CD4-positive, alpha-beta T cell treated with Interferon gamma for 1 hour (primary cell): ENCODE results near the gene NTM.

ENCODE experiments used
- DNase-seq: peaks from one replicate; pipeline ENCODE4 v3.0.0-alpha.2; 2020

The NTM gene

DNA sequence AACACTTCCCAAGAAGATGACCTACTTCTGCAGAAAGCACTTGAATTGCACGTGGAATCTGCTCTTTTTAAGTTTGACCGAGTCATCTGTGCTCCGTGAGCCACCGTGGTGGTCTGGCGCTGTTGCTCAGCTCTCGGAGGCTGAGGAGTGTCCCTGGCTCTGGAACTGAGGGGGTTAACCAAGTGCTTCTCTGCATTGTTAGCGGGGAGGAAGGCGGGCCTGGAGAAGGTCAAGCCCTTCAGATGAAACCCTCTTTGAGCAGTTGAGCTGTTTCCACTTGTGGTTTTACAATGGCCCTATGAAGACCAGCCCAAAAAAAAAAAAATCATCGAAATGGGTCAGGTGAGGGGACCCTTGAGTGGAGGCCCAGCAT is 286.4 kb downstream of the NTM start:
- DNase-seq: no peak

DNA sequence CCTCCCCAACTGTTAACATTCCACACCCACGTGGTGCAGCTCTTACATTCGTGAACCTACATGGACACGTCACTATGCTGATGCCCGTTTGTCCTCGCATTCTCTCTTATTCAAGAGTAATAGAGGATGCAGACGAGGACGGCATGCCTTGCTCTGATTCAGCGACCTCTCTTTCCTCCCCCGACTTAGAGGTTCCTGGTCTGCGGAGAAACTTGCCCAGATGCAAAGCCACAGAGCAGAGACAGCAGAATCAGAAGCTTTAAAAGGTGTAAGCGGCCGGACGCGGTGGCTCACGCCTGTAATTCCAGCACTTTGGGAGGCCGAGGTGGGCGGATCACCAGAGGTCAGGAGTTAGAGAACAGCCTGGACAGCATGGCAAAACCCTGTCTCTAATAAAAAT is 288.0 kb downstream of the NTM start:
- DNase-seq: no peak

DNA sequence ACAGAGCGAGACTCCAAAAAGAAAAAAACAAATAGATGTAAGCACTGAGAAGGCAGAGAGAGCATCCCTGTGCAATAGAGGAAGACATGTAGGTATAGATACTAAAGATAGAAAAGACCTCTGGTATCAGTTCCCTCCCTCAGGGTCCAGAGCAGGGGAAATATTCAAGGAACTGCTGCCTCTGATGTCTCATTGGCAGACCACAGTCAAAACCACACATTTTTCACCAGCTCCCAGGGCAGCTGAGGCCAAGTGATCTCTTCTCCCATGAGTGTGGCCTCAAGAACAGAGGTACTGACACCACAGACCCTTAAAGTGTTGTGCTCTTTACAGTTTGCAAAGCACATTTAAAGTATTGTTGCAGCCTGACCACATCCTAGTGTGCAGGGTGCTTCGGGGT is 288.5 kb downstream of the NTM start:
- DNase-seq: no peak

DNA sequence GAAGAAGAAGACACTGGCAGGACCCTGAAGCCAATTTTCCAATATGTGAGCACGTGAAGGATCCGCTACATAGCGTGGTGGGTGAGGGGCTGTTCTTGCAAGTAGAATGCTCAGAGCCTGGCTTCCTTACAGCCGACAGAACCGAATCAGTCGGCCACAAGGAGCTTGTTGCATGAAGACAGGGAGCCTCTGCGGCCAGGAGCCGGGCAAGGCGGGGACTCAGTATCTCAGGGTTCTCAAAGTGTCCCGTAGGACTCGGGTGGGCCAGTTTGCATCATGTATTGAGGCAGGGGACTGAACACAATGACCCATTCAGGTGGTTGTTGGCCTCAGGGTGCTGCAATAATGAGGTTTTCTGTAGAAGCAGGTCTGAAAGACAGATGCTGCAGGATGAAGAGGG is 289.5 kb downstream of the NTM start:
- DNase-seq: no peak

DNA sequence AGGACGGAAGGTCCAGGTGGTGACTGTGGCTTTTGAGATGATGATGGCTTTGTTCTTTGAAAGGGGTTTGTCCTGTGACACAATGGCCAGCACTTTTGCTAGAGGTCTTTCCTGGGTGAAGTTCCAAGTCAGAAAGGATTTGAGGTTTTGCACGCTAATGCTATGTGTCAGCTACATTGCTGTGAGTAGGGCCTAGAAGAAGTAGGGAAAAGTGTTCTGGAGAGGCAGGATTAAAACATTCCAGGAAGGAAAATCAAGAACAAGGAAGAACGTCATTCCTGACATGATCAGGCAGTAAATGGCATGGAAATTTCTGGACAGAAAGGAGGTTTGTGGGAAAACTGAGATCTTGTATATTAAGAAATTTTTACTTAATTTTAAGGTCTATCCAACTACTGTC is 290.7 kb downstream of the NTM start:
- no peak for DNase-seq

DNA sequence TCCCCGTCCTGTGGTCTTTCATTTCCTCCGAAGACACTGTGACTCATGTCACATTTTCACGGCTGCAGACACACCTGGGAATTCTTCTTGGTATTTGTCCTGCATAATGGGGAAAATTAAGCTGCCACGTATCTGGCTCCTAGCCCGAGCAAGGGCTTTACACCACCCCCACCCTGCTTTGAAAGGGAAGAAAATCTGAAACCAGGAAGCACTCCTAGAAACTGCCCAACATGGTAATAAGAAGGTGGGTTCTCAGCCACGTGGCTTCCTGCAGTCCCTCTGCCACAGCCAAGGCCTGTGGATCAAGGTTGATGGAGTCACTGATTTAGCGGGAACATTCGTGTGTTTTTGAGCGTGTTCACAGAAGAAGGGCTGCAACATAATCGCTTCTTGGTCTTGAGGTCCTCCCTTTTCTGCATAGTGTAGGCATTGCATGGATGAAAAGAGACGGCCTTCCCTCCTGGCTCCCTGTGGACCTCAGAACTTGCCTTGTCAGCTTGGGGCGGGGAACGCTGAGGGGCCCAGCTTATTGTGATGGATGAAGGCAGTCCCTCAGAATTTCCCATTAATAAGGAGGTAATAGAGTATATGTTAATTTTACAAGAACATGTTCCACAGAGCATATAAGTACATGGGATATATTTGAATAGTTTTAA is 292.0 kb downstream of the NTM start:
- no peak for DNase-seq

DNA sequence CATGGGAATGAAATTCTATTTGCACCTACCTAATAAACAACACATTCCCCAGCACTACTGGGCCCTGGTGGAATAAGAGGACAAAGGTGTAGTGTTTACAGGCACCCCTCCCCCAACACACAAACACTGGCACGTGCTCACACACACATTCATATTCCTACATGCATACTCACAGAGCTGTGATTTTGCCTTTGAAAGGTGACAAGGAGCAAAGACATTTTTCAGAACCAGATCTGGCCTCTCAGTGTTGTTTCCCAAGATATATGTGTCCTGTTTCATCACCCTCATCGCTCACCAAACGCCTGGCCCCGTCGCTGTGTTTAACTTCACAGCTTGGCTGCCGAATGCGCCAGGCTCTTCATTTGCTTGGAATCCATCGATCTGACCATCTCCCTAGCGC is 292.6 kb downstream of the NTM start:
- DNase-seq: no peak

DNA sequence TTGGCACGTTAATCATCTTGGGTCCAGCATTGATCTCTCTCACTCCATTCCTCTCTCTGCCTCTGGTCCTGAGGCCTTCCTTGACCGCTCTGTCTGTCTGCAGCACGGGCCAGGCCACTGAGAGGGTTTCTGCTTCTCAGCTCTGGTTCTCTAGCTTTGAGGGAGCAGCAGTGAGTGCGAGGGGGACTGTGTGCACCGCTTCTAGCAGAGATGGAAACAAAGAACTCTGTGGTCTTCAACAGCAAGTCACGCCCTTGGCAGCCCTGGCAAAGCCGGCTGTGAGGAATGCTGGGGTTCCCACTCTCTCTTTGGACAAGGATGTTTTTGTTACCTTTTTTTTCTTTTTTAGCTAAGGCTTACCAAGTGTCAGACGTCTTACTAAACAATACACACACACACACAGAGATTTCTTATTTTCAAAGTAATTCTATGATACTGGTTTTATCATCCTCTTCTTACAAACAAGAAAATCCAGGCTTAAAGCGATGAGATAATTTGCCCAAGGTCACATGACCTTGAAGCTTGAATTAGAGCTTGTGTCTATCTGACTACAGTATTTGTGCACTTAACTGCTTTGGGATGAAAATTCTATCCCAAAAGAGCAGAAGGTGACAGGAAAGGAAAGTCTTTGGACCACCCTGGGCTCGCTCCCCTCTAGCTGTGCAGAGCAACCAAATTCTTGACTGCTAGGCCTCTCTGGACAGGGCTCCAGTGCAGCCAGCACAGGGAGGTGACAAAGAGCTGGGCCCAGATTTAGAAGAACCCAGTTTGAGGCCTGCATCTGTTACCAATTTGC is 293.2 kb downstream of the NTM start:
- DNase-seq: no peak

DNA sequence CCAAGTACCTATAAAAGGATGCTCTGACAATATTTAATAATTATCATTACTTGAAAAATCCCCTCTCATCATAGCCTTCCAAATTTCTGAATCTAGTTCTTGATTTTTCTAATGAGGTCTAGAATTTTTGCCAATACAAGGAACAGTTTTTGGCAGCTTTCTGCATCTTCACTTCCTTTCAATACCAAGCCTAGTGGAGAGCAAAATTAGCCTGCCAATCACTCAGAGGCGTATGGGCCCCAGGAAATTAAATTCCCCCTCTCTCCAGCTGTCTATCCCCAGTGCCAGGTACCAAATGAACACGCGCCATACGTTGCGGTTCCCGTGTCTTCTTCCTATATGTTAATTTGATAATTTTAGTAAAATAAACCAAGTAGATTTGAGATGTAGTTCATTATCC is 293.9 kb downstream of the NTM start:
- no peak for DNase-seq

DNA sequence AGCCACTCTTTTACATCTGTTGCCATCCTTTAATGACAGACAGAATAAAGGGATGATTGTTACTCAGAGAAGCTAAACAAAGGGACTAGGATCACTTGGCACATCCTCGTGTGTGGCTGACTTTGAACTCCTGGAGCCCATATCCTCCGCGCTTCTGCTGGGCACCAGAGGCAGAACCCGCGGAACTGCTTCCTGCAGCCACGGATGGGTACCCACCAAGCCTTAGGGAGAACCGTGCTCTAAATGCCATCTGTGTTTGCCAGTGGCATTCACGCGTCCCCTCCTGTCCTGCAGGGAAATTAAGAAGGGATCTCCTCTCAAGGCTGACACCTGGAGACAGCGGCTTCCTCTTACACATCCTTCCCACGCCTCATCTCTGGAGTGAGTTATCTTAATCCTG is 294.4 kb downstream of the NTM start:
- no peak for DNase-seq

DNA sequence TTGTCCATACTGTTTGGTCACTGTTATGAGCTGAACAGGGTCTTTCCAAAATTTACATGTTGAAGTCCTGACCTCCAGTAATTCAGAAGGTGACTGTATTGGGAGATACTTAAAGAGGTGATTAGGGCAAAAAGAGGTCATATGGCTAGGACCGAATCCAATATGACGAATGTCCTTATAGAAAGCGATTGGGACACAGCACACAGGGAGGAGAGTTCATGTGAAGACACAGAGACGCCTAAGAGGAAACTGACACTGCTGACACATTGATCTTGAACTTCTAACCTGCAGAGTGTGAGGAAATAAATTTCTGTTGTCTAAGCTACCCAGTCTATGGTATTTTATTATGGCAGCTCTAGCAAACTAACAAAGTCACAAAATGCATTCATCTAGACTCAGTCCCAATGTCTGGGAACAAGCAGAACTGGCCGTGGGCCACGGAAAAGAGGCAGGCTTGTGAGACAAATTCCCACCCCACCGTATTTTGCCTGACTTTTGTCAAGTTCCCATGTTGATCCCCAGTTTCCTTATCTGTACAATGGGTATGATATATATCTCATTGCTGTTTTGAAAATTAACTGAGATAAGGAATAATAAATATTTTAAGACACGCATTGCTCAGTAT is 295.0 kb downstream of the NTM start:
- no peak for DNase-seq

DNA sequence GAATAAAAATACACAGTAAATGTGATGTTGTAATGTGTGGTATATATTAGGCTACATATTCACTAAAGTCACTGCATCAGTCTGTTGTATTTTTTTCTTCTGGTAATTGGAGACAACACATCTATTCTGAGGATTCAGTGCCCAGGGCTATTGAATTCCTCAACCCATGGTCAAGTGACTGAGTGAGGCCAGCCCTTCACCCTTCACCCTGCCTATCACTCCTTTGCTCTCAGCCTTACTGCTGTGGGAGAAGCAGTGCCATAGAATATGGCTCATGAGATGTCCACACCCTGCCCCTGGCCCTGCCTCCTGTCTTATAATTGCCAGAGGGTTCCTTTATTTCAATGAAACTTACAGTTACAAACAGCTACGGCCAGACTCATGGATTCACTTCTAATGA is 295.6 kb downstream of the NTM start:
- DNase-seq: no peak

DNA sequence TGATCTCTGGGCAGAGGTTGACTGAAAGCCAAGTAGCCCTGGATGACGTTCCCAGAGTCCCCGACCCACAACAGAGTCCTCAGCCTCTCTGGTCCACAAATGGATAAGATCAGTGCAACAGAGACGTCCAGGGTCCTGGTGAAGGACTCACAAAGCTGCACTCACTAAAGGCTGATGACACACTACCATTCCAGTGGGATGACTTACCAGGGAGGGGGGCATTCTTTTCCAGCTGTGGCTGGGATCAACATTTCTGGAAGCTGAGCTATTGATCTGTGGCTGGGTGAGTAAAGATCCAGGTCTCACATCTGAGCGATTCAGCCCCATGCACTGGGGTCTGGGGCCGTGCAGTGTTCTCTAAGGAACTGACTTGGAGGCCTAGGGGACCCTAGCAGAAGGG is 296.2 kb downstream of the NTM start:
- DNase-seq: no peak

DNA sequence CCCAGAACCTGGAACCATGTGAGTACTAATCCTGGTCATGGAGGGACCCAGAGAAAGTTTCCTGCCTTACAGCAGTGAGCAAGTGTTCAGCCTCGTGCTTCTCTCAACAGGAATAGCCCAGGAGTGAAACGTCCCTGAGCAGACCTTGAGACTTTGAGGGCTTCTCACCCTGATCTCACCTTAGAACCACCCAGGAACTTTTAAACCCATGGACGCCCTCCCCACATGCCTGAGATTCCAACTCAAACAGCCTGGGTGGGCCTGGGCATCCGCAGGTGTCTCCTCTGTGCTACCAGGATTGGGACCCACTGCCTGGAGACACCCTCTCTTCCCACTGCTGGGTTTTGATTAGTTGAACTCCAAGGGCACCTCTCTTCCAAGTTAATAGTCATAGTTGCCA is 297.2 kb downstream of the NTM start:
- no peak for DNase-seq

DNA sequence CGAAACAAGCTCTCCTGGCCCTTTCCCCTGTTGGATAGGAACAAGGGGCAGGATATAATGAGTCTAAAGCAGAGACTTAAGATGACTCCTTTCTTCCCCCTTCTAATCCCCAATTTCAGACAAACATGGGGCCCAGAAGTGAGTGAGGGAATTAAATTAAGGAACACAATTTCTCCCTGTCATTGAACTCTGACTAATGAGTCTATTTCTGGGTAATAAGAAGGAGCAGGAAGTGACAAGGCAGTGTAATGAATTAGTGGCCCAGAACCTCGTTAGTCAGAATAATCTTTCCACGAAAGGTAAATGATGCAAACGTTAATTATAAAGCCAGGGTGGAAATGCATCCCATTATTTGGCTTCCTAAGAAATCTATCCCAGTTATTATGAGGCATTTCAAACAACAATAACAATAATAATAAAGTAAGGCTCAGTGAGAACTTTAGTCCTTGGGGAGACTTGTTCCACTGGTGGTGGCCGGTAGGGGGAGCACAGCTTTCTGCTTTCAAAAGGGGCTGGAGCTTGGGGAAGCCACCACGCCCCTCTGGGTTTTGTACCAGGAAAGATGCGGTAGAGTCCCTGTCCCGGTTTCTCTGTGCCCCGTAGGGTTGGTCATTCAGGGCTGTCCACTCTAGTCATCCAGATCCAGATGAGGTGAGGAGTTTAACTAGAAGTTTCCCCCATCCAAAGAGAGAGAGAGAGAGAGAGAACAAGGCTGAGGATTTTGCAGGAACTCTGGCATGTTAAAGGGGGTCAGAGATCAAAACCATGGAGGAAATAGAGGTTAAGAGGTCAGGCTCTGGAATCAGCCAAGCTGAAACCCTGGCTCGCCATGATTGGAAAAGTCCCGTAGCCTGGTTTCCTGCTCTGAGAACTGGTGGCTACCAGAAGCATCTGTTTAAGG is 298.3 kb downstream of the NTM start:
- DNase-seq: no peak

DNA sequence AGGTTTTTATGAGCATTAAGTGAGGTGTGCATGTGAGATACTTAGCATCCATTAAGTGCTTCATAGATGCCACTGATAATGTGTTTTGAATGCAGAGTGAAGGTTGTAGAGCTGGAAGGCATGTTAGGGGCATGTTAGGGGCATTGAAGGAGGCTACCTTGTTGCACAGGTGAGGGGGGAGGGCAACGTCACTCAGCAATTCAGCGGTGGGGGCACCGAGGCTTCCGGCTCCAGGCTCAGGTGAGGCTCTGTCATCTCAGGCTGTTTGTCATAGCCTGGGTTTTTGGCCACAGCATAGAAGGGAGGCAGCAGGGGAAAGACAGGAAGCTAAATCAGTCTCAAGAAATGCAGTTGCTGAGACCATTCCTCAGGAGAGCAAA is 299.0 kb downstream of the NTM start:
- DNase-seq: no peak

DNA sequence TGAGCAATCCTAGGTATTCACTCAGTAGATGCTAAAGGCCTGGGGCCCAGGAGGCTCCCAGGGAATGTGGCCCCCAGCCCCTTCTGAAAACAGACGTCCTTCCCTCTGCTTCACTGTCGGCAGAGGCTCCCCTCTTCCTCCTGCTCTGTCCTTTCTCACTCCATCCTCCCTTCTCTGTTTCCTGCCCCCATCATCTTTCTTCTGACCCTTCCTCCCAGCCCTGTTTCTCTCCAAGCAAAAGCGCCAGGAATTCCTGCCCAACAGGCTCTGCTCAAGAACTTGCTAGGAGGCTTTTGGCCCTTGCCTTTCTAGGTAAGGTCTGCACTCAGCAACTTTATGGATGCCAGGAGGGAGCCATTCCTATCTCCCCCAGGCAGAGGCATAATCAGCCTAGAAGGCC is 300.5 kb downstream of the NTM start:
- DNase-seq: no peak

DNA sequence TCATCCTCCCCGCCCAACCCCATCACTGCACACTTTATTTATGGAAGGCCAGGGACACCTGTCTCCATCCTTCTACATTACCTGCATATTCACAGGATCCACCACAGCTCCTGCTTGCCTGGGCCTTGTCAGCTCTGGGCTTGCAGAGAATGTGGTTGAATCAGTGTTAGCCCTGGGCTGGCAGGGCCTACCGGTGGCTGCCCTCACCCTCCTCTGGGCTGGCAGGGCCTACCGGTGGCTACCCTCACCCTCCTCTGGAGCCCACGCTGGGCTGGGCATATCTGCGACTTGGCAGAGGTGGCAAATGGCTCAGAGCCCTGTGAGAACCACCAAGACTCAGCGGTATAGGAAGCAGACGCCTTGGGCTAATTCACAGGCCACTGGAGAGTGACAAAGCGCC is 300.9 kb downstream of the NTM start:
- no peak for DNase-seq

DNA sequence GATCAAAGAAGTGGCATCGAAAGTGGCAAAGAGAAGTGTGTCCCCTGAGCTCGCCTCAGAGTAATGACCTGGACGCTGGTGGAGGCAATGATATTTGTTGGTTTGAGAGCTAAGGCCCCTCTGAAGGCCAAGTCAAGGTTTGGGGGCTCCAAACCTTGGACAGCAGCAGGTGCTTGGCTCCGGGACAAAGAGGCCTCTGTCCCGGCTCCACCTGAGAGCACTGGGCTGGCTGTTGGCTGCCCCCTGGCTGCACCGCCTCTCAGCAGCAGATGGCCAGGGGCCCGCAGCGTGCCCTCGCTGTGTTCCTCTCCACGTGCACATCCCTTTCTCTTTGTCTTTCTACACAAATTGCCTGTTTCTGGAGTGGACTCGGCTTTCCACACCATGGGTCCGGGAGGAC is 301.3 kb downstream of the NTM start:
- no peak for DNase-seq

DNA sequence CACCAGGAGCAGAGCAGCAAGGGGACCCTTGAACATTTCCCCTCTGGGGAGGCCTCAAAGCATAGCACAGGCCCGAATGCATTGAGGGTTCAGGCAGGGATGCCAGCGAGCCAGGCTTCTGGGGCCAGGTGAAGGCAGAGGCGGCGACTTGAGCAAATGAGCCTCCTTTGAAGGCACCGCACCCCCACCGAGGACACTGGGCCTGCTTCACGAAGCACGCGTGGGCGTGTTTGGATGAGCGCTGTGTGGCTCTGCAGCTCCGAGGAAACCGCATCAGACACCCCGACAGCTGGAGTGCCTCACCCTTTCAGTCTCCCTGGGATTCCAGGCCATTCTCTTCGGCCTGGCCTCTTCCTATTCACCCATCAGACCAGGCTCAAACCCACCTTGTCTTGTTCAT is 301.8 kb downstream of the NTM start:
- DNase-seq: no peak

DNA sequence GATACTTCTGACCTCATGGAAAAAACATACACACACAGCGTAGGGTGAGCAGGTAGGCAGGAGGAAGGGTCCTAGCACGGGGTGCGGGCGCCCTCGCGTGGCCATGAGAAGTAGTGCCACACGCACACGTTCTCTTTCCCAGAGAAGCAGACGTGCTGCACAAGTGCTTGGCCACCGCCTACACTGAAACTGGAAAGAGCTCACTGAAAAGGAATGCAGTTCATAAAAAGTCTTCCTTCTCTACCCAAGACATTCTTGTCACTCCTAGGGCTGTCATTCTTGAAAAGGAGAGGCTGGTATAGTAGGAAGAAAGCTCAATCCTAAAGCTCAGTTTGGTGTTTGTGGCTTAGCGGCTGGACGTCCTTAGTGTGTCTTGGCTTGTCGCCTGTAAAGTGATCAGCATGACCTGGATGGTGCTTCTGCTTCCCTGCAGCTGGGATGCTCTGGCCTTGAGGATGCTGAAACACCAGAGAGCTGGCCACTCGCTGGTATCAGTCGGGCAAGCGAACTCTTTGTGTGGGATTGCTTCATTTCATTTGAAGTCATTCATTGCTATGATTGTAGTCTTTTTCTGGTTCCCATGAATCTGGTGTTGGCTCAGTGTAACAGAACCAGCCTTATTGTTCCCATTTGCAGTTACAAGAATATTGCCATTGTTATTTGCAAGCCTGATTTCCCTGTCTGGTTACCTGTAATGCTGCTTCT is 303.8 kb downstream of the NTM start:
- DNase-seq: peak; percentile 20

DNA sequence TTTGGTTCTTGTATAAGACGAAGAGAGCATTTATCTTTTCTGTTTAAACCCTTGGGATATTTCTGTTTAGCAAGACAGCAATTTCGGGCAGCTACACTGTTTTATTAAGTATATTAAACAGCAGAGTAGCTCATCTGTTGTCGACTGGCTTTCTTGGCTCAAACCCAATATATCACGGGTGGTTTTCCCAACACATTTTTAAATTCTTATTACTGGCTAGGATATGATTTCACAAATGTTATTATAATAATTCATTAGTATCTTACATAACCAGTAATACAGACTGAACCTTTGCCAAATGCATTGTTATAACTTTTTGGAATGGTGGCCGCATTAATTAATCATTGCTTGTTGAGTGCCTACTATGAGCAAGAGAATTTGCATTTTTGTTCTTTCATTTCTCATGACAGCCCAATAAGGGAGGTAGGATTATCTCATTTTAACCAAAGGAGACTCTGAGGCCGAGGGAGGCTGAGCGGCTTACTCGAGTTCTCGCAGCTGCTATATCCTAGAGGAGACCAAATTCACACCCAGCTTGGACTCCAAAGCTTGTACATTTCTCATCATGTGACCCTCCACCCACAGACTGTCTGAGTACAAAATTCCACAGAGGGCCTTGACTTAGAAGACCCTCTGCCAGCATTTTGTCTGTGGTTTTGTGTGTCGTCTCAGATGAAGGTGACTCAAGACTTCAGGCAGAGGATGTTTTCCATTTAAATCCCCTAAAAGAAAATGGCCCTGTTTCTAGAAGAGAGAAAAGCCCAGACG is 304.9 kb downstream of the NTM start:
- DNase-seq: no peak
